ENCODE results near the gene DLGAP4.

- TF ChIP-seq CTCF (IDR thresholded peaks at IDR 0.05; ENCODE audit: insufficient read depth, low read length, poor library complexity, severe bottlenecking) (no peak), EZH2phosphoT487 (conservative IDR thresholded peaks at IDR 0.05; ENCODE audit: low read length) (no peak)
Measured at GRCh38 chr20:36322131-36322530, 16.0 kb downstream of the DLGAP4 start.
